Coronary artery (tissue), 2 donors: ENCODE measurements around the gene RFNG.

Source experiments
- DNase-seq: peaks from one replicate; pipeline ENCODE4 v3.0.0-alpha.2; 2017; ENCODE audit warnings: low spot score
- H3K27ac ChIP-seq, 2 donors: fragments of 200-600 bp; sonication (generic); one replicate each; pipeline ENCODE4 v1.5.1; 2016 to 2019
- H3K4me3 ChIP-seq: fragments of 200-600 bp; sonication (generic); 2 replicates; pipeline ENCODE4 v1.5.1; 2016; ENCODE audit warnings: mild to moderate bottlenecking, moderate library complexity
- CTCF ChIP-seq: fragments of 200-600 bp; sonication (generic); IDR thresholded peaks from one replicate; pipeline ENCODE4 v1.5.1; 2019; ENCODE audit warnings: antibody characterized with exemption

The RFNG gene

GRCh38 chr17:82021107-82021899, 30.3 kb downstream of the RFNG start:
- no peak overlapping the region for H3K27ac ChIP-seq
- no peak for DNase-seq
- H3K4me3 ChIP-seq = peak overlapping the region; percentile 95
- TF ChIP-seq CTCF = peak; percentile 38

- Histone ChIP-seq H3K4me3 (no peak overlapping the region), H3K27ac (no peak overlapping the region)
- TF ChIP-seq CTCF = no peak
- no peak for DNase-seq
These were observed 31.0 kb downstream of the RFNG start for GRCh38 chr17:82020572-82021106.

- no peak overlapping the region for H3K4me3 ChIP-seq
- TF ChIP-seq CTCF = no peak
- H3K27ac ChIP-seq = no peak overlapping the region
- no peak for DNase-seq
These were observed 31.7 kb downstream of the RFNG start for GRCh38 chr17:82019690-82020571.

- no peak overlapping the region for H3K4me3 ChIP-seq
- no peak for TF ChIP-seq CTCF
- no peak overlapping the region for H3K27ac ChIP-seq
- no peak for DNase-seq
These were observed 32.5 kb downstream of the RFNG start for GRCh38 chr17:82018989-82019689.

GRCh38 chr17:82018152-82018988, 33.2 kb downstream of the RFNG start:
- no peak for TF ChIP-seq CTCF
- no peak overlapping the region for H3K4me3 ChIP-seq
- no peak overlapping the region for H3K27ac ChIP-seq
- DNase-seq = no peak

- no peak overlapping the region for H3K27ac ChIP-seq
- no peak for DNase-seq
- H3K4me3 ChIP-seq = no peak overlapping the region
- no peak for TF ChIP-seq CTCF
These were observed 33.9 kb downstream of the RFNG start for GRCh38 chr17:82017612-82018151.
